RWPE2 (cell line): ENCODE data around the gene C1QTNF5.

Experiments used
- ATAC-seq: fragments of 200-7000 bp; cut with Tn5 transposase; 3 replicates; pipeline ENCODE4 v1.9.1; 2021; ENCODE audit warnings: low read depth
- DNase-seq: peaks from one replicate; pipeline ENCODE4 v3.0.0-alpha.2; 2020; ENCODE audit warnings: low spot score
- H3K27ac ChIP-seq: fragments of 450-650 bp; 2 replicates; pipeline ENCODE4 v1.5.1; 2017; ENCODE audit warnings: mild to moderate bottlenecking; ENCODE audit not compliant: poor library complexity, severe bottlenecking
- H3K27me3 ChIP-seq: fragments of 250-450 bp; sonication (Bioruptor Pico); 2 replicates; pipeline ENCODE4 v1.5.1; 2021; ENCODE audit warnings: mild to moderate bottlenecking, moderate library complexity; ENCODE audit not compliant: insufficient read depth, poor library complexity, severe bottlenecking
- H3K36me3 ChIP-seq: fragments of 250-450 bp; sonication (Bioruptor Pico); 2 replicates; pipeline ENCODE4 v1.5.1; 2020; ENCODE audit warnings: low read depth, mild to moderate bottlenecking, moderate library complexity
- H3K4me1 ChIP-seq: fragments of 250-450 bp; sonication (Bioruptor Pico); 2 replicates; pipeline ENCODE4 v1.5.1; 2021; ENCODE audit warnings: mild to moderate bottlenecking, moderate library complexity; ENCODE audit not compliant: insufficient read depth, poor library complexity, severe bottlenecking
- H3K4me3 ChIP-seq: fragments of 250-450 bp; sonication (Bioruptor Pico); 2 replicates; pipeline ENCODE4 v1.5.1; 2021; ENCODE audit warnings: mild to moderate bottlenecking, moderate library complexity; ENCODE audit not compliant: severe bottlenecking
- H3K9me3 ChIP-seq: fragments of 250-450 bp; sonication (Bioruptor Pico); 2 replicates; pipeline ENCODE4 v1.5.1; 2021; ENCODE audit warnings: mild to moderate bottlenecking, moderate library complexity; ENCODE audit not compliant: severe bottlenecking
- CTCF ChIP-seq: fragments of 450-650 bp; IDR thresholded peaks from one replicate; pipeline ENCODE4 v1.5.1; 2017; ENCODE audit warnings: mild to moderate bottlenecking, moderate library complexity; ENCODE audit not compliant: poor library complexity, severe bottlenecking

The C1QTNF5 gene

GRCh38 chr11:119361941-119362725 is 21.4 kb upstream of the C1QTNF5 start:
- Histone ChIP-seq H3K9me3 (no peaks in the 10 kb centered on the region), H3K4me1 (peaks cover 30% of the 10 kb centered on the region), H3K4me3 (no peak overlapping the region), H3K27me3 (no peaks in the 10 kb centered on the region), H3K36me3 (0 out of 2 replicates have a peak, but pooled peaks cover 3% of the 10 kb centered on the region), H3K27ac (peak overlapping the region; percentile 69)
- DNase-seq (no peak), ATAC-seq (no peak)
- TF ChIP-seq CTCF = no peak

- DNase-seq (peak; percentile 92), ATAC-seq (peak; percentile 93)
- Histone ChIP-seq H3K4me1 (peaks cover 30% of the 10 kb centered on the region), H3K4me3 (no peak overlapping the region), H3K36me3 (0 out of 2 replicates have a peak, but pooled peaks cover 3% of the 10 kb centered on the region), H3K9me3 (no peaks in the 10 kb centered on the region), H3K27ac (peak overlapping the region; percentile 69), H3K27me3 (no peaks in the 10 kb centered on the region)
- TF ChIP-seq CTCF = no peak
Observed at GRCh38 chr11:119361056-119361787, 20.5 kb upstream of the C1QTNF5 start.

GRCh38 chr11:119359365-119360214 is 18.9 kb upstream of the C1QTNF5 start:
- Histone ChIP-seq H3K4me1 (peaks cover 35% of the 10 kb centered on the region), H3K27ac (peak overlapping the region; percentile 69)

GRCh38 chr11:119357074-119357473 is 16.4 kb upstream of the C1QTNF5 start:
- no peaks in the 10 kb centered on the region for H3K9me3 ChIP-seq
- TF ChIP-seq CTCF = no peak
- ATAC-seq = no peak
- no peak overlapping the region for H3K4me3 ChIP-seq
- H3K36me3 ChIP-seq = 0 out of 2 replicates have a peak, but pooled peaks cover 3% of the 10 kb centered on the region
- H3K4me1 ChIP-seq = peaks cover 29% of the 10 kb centered on the region
- no peak for DNase-seq
- no peak overlapping the region for H3K27ac ChIP-seq
- no peaks in the 10 kb centered on the region for H3K27me3 ChIP-seq

More at GRCh38 chr11:119359365-119360214, 18.9 kb upstream of the C1QTNF5 start:
- Histone ChIP-seq H3K9me3 (no peaks in the 10 kb centered on the region), H3K36me3 (0 out of 2 replicates have a peak, but pooled peaks cover 3% of the 10 kb centered on the region), H3K27me3 (no peaks in the 10 kb centered on the region), H3K4me3 (no peak overlapping the region)
- peak; percentile 39 for DNase-seq
- no peak for TF ChIP-seq CTCF
- ATAC-seq = no peak
